CD4-positive, alpha-beta T cell treated with Interleukin-17A for 4 hours (primary cell): Measurements from ENCODE around the gene IKZF5.

Experiments used
- DNase-seq: peaks from one replicate; pipeline ENCODE4 v3.0.0-alpha.2; 2020; ENCODE audit warnings: mixed read lengths

Gene IKZF5, protein sequence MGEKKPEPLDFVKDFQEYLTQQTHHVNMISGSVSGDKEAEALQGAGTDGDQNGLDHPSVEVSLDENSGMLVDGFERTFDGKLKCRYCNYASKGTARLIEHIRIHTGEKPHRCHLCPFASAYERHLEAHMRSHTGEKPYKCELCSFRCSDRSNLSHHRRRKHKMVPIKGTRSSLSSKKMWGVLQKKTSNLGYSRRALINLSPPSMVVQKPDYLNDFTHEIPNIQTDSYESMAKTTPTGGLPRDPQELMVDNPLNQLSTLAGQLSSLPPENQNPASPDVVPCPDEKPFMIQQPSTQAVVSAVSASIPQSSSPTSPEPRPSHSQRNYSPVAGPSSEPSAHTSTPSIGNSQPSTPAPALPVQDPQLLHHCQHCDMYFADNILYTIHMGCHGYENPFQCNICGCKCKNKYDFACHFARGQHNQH

GRCh38 chr10:123008355-123009104 is at the start of gene IKZF5, which contains the start of gene ACADSB:
Gene IKZF5, minus strand, starts transcription at chr10:123008795. Its CDS starts 10,170 bp downstream, at chr10:122998625.
Gene ACADSB, plus strand, starts transcription at chr10:123009006. Its CDS starts 24 bp downstream, at chr10:123009030.
- DNase-seq = peak; percentile 97

GRCh38 chr10:123057968-123058367 is 49.4 kb upstream of the IKZF5 start:
- DNase-seq = no peak

DNA sequence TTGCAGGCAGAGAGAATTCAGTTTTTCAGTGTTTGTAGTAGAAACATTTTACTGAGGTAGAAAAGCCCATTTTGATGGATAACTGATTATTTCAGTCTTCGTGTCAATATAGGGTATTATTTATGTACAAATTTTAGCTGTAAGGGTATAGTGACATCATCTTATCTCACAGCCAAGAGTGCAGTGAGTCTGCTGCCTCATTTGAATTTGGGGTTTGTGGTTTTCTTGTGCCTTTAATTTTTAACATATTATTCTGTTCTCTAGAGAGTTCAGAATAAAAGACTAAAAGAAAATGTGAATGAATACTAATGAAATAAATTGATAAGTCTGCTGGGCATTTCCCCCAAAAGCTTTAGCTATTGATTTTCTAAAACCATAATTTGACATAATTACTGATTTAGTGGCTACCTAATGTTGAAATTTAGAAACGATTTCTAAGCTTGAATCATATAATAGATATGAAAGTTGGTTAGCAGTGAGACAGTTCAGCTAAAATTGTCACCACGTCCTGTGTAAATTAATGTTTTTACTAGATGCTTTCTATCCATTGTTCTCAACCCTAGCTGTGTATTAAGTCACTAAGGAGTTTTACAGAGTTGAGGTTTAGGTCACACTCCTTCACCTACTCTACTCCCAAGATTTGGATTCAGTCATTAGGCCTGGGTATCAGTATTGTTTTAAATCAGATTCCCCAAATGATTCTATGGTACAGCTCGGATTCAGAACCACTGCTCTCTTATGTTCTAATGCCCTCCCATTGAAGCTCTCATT is 37.6 kb upstream of the IKZF5 start:
- DNase-seq = no peak

- no peak for DNase-seq
These were observed 35.8 kb upstream of the IKZF5 start for GRCh38 chr10:123044391-123044790.

DNA sequence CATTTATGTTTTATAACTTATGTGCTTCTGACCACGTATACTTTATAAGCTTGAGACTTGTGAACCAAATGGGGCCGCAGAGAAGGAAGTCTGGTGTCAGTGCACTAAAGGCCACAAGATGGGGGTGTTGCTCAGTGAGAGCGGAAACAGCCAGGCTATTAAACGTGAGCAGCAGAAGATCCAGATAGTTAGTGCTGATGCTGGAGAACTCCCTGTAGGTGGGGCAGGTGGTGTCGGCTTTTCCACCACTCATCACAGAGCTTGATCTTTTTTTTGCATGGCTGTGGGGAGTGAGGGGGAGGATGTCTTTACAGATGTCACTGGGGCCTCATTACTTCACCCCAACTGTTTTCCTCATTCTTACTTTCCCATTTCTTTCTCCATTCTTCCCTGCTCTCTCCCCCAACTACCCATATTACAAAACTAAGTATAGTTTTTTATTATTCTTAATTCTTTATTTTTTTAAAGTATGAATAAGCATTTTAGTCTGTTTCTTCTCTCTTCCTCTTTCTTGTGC is 34.9 kb upstream of the IKZF5 start:
- DNase-seq = peak; percentile 49

GRCh38 chr10:123042708-123043408 is 34.3 kb upstream of the IKZF5 start:
- DNase-seq = no peak

- no peak for DNase-seq
These were observed 31.0 kb upstream of the IKZF5 start for GRCh38 chr10:123039632-123039930.

- DNase-seq = no peak
These were observed 30.4 kb upstream of the IKZF5 start for GRCh38 chr10:123038782-123039631.

DNA sequence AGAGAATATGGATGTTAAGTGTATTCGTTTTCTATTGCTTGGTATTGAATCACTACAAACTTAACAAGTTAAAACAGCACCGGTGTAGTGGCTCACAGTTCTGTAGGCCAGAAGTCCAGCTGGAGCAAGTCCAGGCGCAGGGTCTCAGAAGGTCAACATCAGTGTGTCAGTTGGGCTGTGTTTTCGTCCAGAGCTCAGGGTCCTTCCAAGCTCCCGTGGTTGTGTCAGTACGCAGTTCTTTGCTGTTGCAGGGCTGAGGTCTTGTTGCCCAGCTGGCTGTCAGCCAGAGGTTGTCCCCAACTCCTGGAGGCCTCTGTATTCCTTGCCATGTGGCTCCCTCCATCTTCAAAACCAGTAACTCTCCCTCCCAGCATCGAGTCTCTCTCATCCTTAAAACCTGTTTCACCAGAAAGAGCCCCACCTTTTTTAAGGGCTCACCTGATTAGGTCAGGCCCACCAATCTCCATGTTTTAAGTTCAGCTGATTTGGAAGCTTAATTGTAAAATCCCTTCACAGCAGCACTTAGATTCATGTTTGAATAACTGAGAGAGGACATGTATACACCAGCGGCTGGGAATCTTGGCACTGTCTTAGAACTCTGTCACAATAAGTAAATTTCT is 27.0 kb upstream of the IKZF5 start:
- DNase-seq = no peak

- no peak for DNase-seq
These were observed 25.7 kb upstream of the IKZF5 start for GRCh38 chr10:123034332-123034731.

DNA sequence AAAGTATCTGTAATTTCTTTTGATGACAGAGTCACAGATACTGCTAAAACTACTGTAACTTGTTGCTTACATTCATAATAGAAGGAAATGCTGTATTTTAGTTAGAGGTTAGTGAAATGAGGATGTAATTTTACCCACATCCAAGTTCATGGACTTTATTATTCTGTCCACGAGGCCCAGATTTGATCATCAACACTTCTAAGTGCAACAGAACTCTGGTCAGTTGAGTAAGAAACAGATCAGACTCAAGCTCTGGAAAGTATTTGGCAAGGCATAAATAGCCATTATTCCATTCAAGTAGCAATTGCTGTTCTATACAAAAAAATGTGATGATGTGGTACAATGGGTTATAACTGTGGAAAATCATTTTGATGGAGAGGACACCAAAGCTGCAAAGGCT is 22.5 kb upstream of the IKZF5 start:
- no peak for DNase-seq

GRCh38 chr10:123027861-123028260 is 19.3 kb upstream of the IKZF5 start:
- DNase-seq = no peak

DNA sequence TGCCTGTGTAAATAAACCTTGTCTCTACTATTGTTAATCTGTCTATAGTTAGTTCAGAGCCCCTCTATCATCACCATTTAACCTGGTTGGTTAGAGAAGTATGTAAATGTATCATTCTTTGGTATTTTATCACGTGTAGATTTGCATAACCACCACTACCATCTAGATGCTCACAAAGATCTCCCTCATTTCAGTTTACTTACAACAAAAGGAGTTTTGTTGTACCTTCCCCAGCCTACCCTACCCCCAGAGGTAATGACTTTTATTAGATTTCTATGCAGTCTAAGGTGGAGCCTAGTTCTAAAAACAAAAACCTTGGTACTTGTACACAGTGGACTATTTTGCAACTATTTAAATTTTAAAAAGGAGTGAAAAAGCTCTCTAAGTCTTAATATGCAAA is 17.7 kb upstream of the IKZF5 start:
- DNase-seq = no peak

GRCh38 chr10:123024540-123024939 is 15.9 kb upstream of the IKZF5 start:
- no peak for DNase-seq

GRCh38 chr10:123021517-123021916 is 12.9 kb upstream of the IKZF5 start:
- no peak for DNase-seq

GRCh38 chr10:123019941-123020703 is 11.5 kb upstream of the IKZF5 start:
- DNase-seq = no peak

- no peak for DNase-seq
These were observed 10.7 kb upstream of the IKZF5 start for GRCh38 chr10:123019264-123019663.

GRCh38 chr10:123018531-123018930 is 9.9 kb upstream of the IKZF5 start:
- no peak for DNase-seq

DNA sequence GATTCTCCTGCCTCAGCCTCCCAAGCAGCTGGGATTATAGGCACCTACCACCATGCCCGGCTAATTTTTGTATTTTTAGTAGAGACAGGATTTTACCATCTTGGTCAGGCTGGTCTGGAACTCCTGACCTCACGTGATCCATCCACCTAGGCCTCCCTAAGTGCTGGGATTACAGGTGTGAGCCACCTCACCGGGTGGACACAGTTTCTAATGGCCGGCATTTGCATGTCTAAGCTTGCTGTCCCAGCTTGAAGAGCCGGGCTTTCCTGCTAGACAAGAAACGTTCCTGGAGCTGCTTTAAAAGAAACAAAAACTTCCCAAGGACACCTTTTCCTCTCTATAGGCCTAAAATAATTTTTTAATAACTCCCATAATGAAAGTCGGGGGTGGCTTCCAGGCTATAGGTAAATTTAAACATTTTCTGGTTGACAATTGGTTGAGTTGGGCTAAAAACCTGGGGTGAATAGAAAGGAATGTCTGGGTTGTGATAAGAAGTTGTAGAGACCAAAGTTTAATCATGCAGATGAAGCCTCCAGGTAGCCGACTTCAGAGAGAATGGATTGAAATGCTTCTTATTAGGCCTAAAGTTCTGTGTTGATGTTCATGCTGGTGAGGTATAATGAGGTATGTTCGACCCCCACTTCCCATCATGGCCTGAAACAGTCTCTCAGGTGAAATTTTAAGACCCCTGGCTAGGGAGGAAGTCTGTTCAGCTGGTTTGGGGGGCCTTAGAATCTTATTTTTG is 9.0 kb upstream of the IKZF5 start:
- no peak for DNase-seq

- no peak for DNase-seq
These were observed 7.6 kb upstream of the IKZF5 start for GRCh38 chr10:123016228-123016627.
